ENCODE data around the gene PNPT1. TPM values are rescaled to one million over a fixed set of nuclear protein-coding genes. Genes with fewer than 3 reads are reported as not detected.
"Not testable (repeated sequence)": the region's sequence is repeated elsewhere in the genome, so short reads cannot be mapped to it uniquely, and the experiment has no call there.

The PNPT1 gene
- total and polyA plus RNA-seq, 7 donors = 16.0 to 34.7 (median 26.5) TPM

- 91 to 98% (median 93%) methylated on average over 1 of the region's 1 CpG for WGBS, 3 donors
- H3K9me3 ChIP-seq = no peaks in the 10 kb centered on the region
- ATAC-seq = no peak
- DNase-seq = no peak
- intact Hi-C loops (cut with DNase I) = no loop called here
- no peak for TF ChIP-seq CTCF (IDR thresholded peaks at IDR 0.05)
- H3K36me3 ChIP-seq (ENCODE audit: insufficient read depth in 1 of 2, low read depth in 1 of 2) = peaks cover 4 to 20% of the 10 kb centered on the region in 2 donors
- H3K4me1 ChIP-seq = peaks cover 13% of the 10 kb centered on the region
- no peaks in the 10 kb centered on the region for H3K27me3 ChIP-seq (ENCODE audit: insufficient read depth in 3 of 3, low read length in 2 of 3)
- H3K27ac ChIP-seq = no peak overlapping the region
- no peak overlapping the region for H3K4me3 ChIP-seq
Observed at GRCh38 chr2:55604027-55604565, 89.5 kb downstream of the PNPT1 start.

GRCh38 chr2:55601849-55602248 is 91.8 kb downstream of the PNPT1 start:
- ATAC-seq (no peak), DNase-seq (no peak)
- Histone ChIP-seq H3K27me3 (ENCODE audit: insufficient read depth in 3 of 3, low read length in 2 of 3) (no peaks in the 10 kb centered on the region), H3K36me3 (ENCODE audit: insufficient read depth in 1 of 2, low read depth in 1 of 2) (peaks cover 4 to 42% of the 10 kb centered on the region in 2 donors), H3K4me1 (peaks cover 9% of the 10 kb centered on the region), H3K4me3 (no peak overlapping the region), H3K9me3 (no peaks in the 10 kb centered on the region), H3K27ac (no peak overlapping the region)
- no peak for TF ChIP-seq CTCF (IDR thresholded peaks at IDR 0.05)
- intact Hi-C loops (cut with DNase I) = no loop called here

GRCh38 chr2:55598056-55598795 is 95.4 kb downstream of the PNPT1 start:
- TF ChIP-seq CTCF (IDR thresholded peaks at IDR 0.05) = no peak
- WGBS, 3 donors = 92 to 95% (median 93%) methylated on average over 11 of the region's 11 CpGs
- intact Hi-C loops (cut with DNase I) = no loop called here

GRCh38 chr2:55596795-55597194 is 96.8 kb downstream of the PNPT1 start:
- H3K27ac ChIP-seq; H3K4me3 ChIP-seq; DNase-seq; H3K27me3 ChIP-seq (ENCODE audit: insufficient read depth in 3 of 3, low read length in 2 of 3); H3K4me1 ChIP-seq; ATAC-seq; intact Hi-C loops (cut with DNase I); H3K9me3 ChIP-seq: not testable (repeated sequence)
- peaks cover 0 to 44% of the 10 kb centered on the region in 2 donors for H3K36me3 ChIP-seq (ENCODE audit: insufficient read depth in 1 of 2, low read depth in 1 of 2)
- WGBS, 3 donors = 96 to 99% (median 98%) methylated on average over 6 of the region's 6 CpGs

More at GRCh38 chr2:55598056-55598795, 95.4 kb downstream of the PNPT1 start:
- H3K27me3 ChIP-seq (ENCODE audit: insufficient read depth in 3 of 3, low read length in 2 of 3) = no peaks in the 10 kb centered on the region
- peaks cover 4 to 58% of the 10 kb centered on the region in 2 donors for H3K36me3 ChIP-seq (ENCODE audit: insufficient read depth in 1 of 2, low read depth in 1 of 2)
- no peaks in the 10 kb centered on the region for H3K9me3 ChIP-seq
- ATAC-seq (no peak), DNase-seq (no peak)
- H3K4me1 ChIP-seq = no peaks in the 10 kb centered on the region
- H3K4me3 ChIP-seq = no peak overlapping the region
- no peak overlapping the region for H3K27ac ChIP-seq

GRCh38 chr2:55595536-55595935 is 98.1 kb downstream of the PNPT1 start:
- no peak overlapping the region for H3K4me3 ChIP-seq
- no peak for DNase-seq
- intact Hi-C loops (cut with DNase I) = no loop called here
- H3K9me3 ChIP-seq = no peaks in the 10 kb centered on the region
- H3K27me3 ChIP-seq (ENCODE audit: insufficient read depth in 3 of 3, low read length in 2 of 3) = no peaks in the 10 kb centered on the region
- no peak for ATAC-seq
- no peak overlapping the region for H3K27ac ChIP-seq
- peaks cover 7% of the 10 kb centered on the region for H3K4me1 ChIP-seq
- no peak for TF ChIP-seq CTCF (IDR thresholded peaks at IDR 0.05)
- H3K36me3 ChIP-seq (ENCODE audit: insufficient read depth in 1 of 2, low read depth in 1 of 2) = peaks cover 0 to 44% of the 10 kb centered on the region in 2 donors
